Activated CD8-positive, alpha-beta memory T cell treated with anti-CD3 and anti-CD28 coated beads, Interleukin-2, amount 50 U/mL, for 48 hours (primary cell): Measurements from ENCODE around the gene MRPS5.
"Not testable (repeated sequence)": the region's sequence is repeated elsewhere in the genome, so short reads cannot be mapped to it uniquely, and the experiment has no call there.

ENCODE experiments used
- DNase-seq: peaks from one replicate; pipeline ENCODE4 v3.0.0-alpha.2; 2020

The MRPS5 gene

GRCh38 chr2:95121407-95122196, at the start of gene MRPS5:
Gene MRPS5 (minus strand): TSS chr2:95121808. CDS start chr2:95121791, 17 bp downstream.
- DNase-seq, result peak; percentile 96

- no peak for DNase-seq
These were observed 44.6 kb upstream of the MRPS5 start for GRCh38 chr2:95166065-95166763.

GRCh38 chr2:95165371-95166064, 43.9 kb upstream of the MRPS5 start, which contains the start of gene ZNF2:
Gene ZNF2 (plus strand): TSS chr2:95165809. CDS start chr2:95176227, 10,418 bp downstream.
- peak; percentile 97 for DNase-seq

- no peak for DNase-seq
These were observed 43.4 kb upstream of the MRPS5 start for GRCh38 chr2:95165030-95165370.

GRCh38 chr2:95159690-95160449, 38.3 kb upstream of the MRPS5 start, which contains the start of gene ZNF514:
Gene ZNF514 (minus strand): TSS chr2:95159848. CDS start chr2:95153253, 6,595 bp downstream.
- peak; percentile 86 for DNase-seq

GRCh38 chr2:95158891-95159619, 37.4 kb upstream of the MRPS5 start:
- peak; percentile 76 for DNase-seq

- DNase-seq, result no peak
These were observed 36.8 kb upstream of the MRPS5 start for GRCh38 chr2:95158441-95158840.

- no peak for DNase-seq
These were observed 27.9 kb upstream of the MRPS5 start for GRCh38 chr2:95149397-95149984.

GRCh38 chr2:95143838-95144237, 22.2 kb upstream of the MRPS5 start:
- no peak for DNase-seq

- DNase-seq, result no peak
These were observed 17.1 kb upstream of the MRPS5 start for GRCh38 chr2:95138702-95139101.

- no peak for DNase-seq
These were observed 566 bp upstream of the MRPS5 start for GRCh38 chr2:95122197-95122551.

GRCh38 chr2:95121093-95121406, 558 bp downstream of the MRPS5 start:
- no peak for DNase-seq

- DNase-seq, result peak; percentile 77
These were observed 6.2 kb downstream of the MRPS5 start for GRCh38 chr2:95115418-95115817.

GRCh38 chr2:95113464-95113863, 8.1 kb downstream of the MRPS5 start:
- DNase-seq, result no peak

GRCh38 chr2:95110395-95110794, 11.2 kb downstream of the MRPS5 start:
- no peak for DNase-seq

GRCh38 chr2:95109260-95109659, 12.3 kb downstream of the MRPS5 start:
- DNase-seq, result no peak

- no peak for DNase-seq
These were observed 15.5 kb downstream of the MRPS5 start for GRCh38 chr2:95106081-95106480.

GRCh38 chr2:95104606-95105005, 17.0 kb downstream of the MRPS5 start:
- DNase-seq, result no peak

GRCh38 chr2:95099910-95100309, 21.7 kb downstream of the MRPS5 start:
- no peak for DNase-seq

GRCh38 chr2:95098273-95098672, 23.3 kb downstream of the MRPS5 start:
- not testable (repeated sequence) for DNase-seq

GRCh38 chr2:95091885-95092555, 29.6 kb downstream of the MRPS5 start:
- no peak for DNase-seq
